Measurements from ENCODE around the gene PARL.

DNA sequence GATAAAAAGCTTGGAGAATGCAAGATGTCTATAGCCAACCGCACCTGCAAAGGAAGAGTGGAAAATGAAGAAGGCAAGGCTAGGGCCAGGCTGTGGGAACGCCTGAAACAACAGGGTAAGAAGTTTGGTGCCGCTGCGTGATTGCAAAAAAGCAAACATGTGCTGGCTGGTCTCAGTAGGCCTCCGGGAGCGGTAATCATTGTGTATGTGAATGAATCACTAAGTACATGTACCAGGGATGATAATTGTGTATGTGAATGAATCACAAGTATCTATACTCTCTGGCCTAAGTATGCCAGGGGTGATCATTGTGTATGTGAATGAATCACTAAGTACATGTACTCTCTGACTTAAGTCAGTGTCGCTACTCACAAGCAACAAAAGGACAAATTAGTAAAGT, 40.3 kb upstream of the PARL start:
- TF ChIP-seq DPF2 (IDR thresholded peaks at IDR 0.05) (no peak), POLR2A (conservative IDR thresholded peaks at IDR 0.05) (no peak), CTCF (IDR thresholded peaks at IDR 0.05 in 2 of 3, conservative IDR thresholded peaks at IDR 0.05 in 1 of 3; ENCODE audit: insufficient read depth in 2 of 3, low read depth in 1 of 3, low read length in 3 of 3) (no peak), TCF7L2 (IDR thresholded peaks at IDR 0.05; ENCODE audit: low read depth, low read length) (no peak), ZBTB8A (IDR thresholded peaks at IDR 0.05; ENCODE audit: partially characterized antibody) (no peak), ZNF224 (CRISPR knock-in tag; IDR thresholded peaks at IDR 0.05) (no peak), FOXM1 (IDR thresholded peaks at IDR 0.05; ENCODE audit: low read depth) (no peak), FOXM1 (CRISPR knock-in tag; IDR thresholded peaks at IDR 0.05; ENCODE audit: low read depth) (no peak)
- TF ChIP-seq, protein P1, sequence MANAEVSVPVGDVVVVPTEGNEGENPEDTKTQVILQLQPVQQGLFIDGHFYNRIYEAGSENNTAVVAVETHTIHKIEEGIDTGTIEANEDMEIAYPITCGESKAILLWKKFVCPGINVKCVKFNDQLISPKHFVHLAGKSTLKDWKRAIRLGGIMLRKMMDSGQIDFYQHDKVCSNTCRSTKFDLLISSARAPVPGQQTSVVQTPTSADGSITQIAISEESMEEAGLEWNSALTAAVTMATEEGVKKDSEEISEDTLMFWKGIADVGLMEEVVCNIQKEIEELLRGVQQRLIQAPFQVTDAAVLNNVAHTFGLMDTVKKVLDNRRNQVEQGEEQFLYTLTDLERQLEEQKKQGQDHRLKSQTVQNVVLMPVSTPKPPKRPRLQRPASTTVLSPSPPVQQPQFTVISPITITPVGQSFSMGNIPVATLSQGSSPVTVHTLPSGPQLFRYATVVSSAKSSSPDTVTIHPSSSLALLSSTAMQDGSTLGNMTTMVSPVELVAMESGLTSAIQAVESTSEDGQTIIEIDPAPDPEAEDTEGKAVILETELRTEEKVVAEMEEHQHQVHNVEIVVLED (CRISPR knock-in tag; IDR thresholded peaks at IDR 0.05) = no peak
